ENCODE results near the gene SRCAP. TPM values are rescaled to one million over a fixed set of nuclear protein-coding genes. Genes with fewer than 3 reads are reported as not detected.

Gene SRCAP
- total RNA-seq, 1 donor from 2014 or later = 66.6 TPM

- Histone ChIP-seq H3K9me3 (no peaks in the 10 kb centered on the region), H3K4me1 (peaks cover 7% of the 10 kb centered on the region), H3K36me3 (peaks cover 47% of the 10 kb centered on the region), H3K27me3 (no peaks in the 10 kb centered on the region), H3K4me3 (no peak overlapping the region), H3K27ac (peak overlapping the region; percentile 78)
- no peak for ATAC-seq
- intact Hi-C loops (cut with DNase I) = no loop called here
- no peak for TF ChIP-seq CTCF (IDR thresholded peaks at IDR 0.05)
- DNase-seq = no peak
These were observed 47.7 kb downstream of the SRCAP start for GRCh38 chr16:30746638-30747175.

DNA sequence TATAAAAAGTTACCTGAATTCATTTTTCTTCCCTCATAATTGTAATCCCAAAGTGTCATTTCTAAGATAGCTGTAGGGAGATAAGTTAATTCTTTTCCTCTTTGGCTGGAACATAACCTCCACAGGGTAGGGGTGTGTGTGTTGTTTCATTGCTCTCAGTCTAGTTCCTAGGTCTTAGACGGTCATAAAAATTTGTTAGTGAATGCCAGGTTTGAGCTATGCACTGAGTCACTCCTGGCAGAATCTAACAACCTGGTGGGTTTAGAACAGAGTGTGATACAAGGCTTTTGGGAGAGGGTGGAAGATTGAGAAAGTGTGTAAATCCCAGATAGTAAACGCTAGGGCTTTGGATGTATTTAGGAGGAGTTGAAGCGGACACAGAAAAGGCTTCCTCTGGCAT, 48.4 kb downstream of the SRCAP start:
- intact Hi-C loops (cut with DNase I) = no loop called here
- H3K27ac ChIP-seq = peak overlapping the region; percentile 78
- H3K9me3 ChIP-seq = no peaks in the 10 kb centered on the region
- H3K27me3 ChIP-seq = no peaks in the 10 kb centered on the region
- ATAC-seq (no peak), DNase-seq (no peak)
- peak overlapping the region; percentile 70 for H3K4me3 ChIP-seq
- peaks cover 7% of the 10 kb centered on the region for H3K4me1 ChIP-seq
- TF ChIP-seq CTCF (IDR thresholded peaks at IDR 0.05) = no peak
- H3K36me3 ChIP-seq = peaks cover 46% of the 10 kb centered on the region

GRCh38 chr16:30747799-30748633, 49.0 kb downstream of the SRCAP start, which contains the start of gene PHKG2:
PHKG2 (plus strand) TSS chr16:30748425; CDS start chr16:30748821, 396 bp downstream.
- H3K9me3 ChIP-seq = no peaks in the 10 kb centered on the region
- peaks cover 7% of the 10 kb centered on the region for H3K4me1 ChIP-seq
- no peaks in the 10 kb centered on the region for H3K27me3 ChIP-seq
- DNase-seq (peak; percentile 100), ATAC-seq (peak; percentile 99)
- peak within 1 kb of the TSS; percentile 78 for H3K27ac ChIP-seq
- peaks cover 46% of the 10 kb centered on the region for H3K36me3 ChIP-seq
- intact Hi-C loops (cut with DNase I) = no loop called here
- TF ChIP-seq CTCF (IDR thresholded peaks at IDR 0.05) = no peak
- H3K4me3 ChIP-seq = peak within 1 kb of the TSS; percentile 70

DNA sequence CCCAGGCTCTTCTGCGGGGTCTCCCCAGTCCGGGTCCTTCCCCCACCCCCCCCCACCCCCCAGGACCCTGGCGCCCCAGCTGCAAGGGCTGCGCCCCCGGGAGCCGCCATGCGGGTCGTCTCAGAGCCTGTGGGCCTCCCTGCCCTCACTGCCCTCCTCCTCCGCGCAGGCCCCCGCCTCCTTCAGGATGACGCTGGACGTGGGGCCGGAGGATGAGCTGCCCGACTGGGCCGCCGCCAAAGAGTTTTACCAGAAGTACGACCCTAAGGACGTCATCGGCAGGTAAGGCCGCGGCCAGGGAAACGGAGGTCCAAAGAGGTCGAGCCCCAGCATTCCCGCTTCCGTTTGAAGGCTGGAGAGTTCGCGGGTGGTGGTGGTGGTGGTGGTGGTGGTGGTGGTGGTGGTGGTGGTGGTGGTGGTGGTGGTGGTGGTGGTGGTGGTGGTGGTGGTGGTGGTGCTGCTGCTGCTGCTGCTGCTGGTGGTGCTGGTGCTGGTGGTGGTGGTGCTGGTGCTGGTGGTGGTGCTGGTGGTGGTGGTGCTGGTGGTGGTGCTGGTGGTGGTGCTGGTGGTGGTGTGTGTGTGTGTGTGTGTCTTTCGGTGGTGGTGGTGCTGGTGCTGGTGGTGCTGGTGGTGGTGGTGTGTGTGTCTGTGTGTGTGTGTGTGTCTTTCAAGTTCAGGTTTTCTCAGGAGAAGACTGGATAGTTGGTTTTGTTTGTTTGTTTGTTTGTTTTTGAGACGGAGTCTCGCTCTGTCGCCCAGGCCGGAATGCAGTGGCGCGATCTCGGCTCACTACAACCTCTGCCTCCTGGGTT, 49.9 kb downstream of the SRCAP start:
- Histone ChIP-seq H3K27me3 (no peaks in the 10 kb centered on the region), H3K4me3 (peak overlapping the region; percentile 70), H3K4me1 (peaks cover 7% of the 10 kb centered on the region), H3K36me3 (peaks cover 48% of the 10 kb centered on the region), H3K9me3 (no peaks in the 10 kb centered on the region), H3K27ac (peak overlapping the region; percentile 78)
- no peak for TF ChIP-seq CTCF (IDR thresholded peaks at IDR 0.05)
- intact Hi-C loops (cut with DNase I) = no loop called here
- DNase-seq (peak; percentile 81), ATAC-seq (peak; percentile 45)

DNA sequence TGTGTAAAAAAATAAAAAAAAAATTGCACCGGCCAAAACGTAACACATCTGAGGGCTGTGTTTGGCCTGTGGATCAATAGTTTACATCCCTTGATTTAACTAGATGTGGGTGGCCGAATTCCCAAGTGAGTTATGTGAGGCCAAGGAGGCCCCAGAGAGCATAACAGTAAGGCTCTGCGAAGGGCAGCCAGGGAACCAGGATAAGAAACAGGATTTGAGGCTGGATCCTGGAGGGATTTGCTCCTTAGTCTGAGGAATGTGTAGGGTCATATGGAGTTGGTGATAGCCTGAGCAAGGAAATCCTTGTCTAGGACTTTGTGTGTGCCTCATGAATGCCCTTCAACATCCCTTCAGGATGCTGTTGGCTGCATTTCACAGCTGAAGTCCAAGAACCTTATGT, 51.2 kb downstream of the SRCAP start:
- no peak overlapping the region for H3K27ac ChIP-seq
- intact Hi-C loops (cut with DNase I) = loop anchor here (10.0 kb wide), 1 partner anchor 55 kb away; the partner anchor contains the start of gene SRCAP
- TF ChIP-seq CTCF (IDR thresholded peaks at IDR 0.05) = no peak
- no peaks in the 10 kb centered on the region for H3K9me3 ChIP-seq
- H3K4me1 ChIP-seq = peaks cover 7% of the 10 kb centered on the region
- DNase-seq = no peak
- no peaks in the 10 kb centered on the region for H3K27me3 ChIP-seq
- H3K4me3 ChIP-seq = no peak overlapping the region
- ATAC-seq = no peak
- H3K36me3 ChIP-seq = peaks cover 44% of the 10 kb centered on the region
